Endothelial cell of umbilical vein (primary cell): Measurements from ENCODE around the gene TMEM89. TPM values are rescaled to one million over a fixed set of nuclear protein-coding genes. Genes with fewer than 3 reads are reported as not detected.

ENCODE experiments used
- BruUV-seq: library from RNA; stranded (reverse); fragments of 400-500 nt; replicated peaks from 2 replicates; lab custom pipeline; 2021; lab: Mats Ljungman, UMichigan
- CTCF ChIA-PET: fragments of 300-600, 350-600 bp; sonication (Branson Sonifier 250); formaldehyde crosslinking; loops from one replicate; lab custom pipeline; 2021; ENCODE audit warnings: antibody characterized with exemption, inconsistent platforms; lab: Charles Lee
- POLR2A ChIA-PET: fragments of 300-600, 350-600 bp; sonication (Branson Sonifier 250); formaldehyde crosslinking; loops from one replicate; lab custom pipeline; 2021; ENCODE audit warnings: antibody characterized with exemption, inconsistent platforms; lab: Charles Lee
- DNase-seq: peaks from one replicate; pipeline ENCODE4 v3.0.0-alpha.2; 2011; ENCODE audit warnings: low read depth, low spot score
- FAIRE-seq: peaks from 2 replicates; lab custom pipeline; 2011; peaks lifted over from hg19 to GRCh38; lab: Jason Lieb, UNC
- H2AFZ ChIP-seq: 2 replicates; pipeline ENCODE4 v1.6.0; 2012; ENCODE audit warnings: low read depth, low read length, control low read depth, inconsistent platforms
- H3K27ac ChIP-seq: 2 replicates; pipeline ENCODE4 v1.5.1; 2011; ENCODE audit warnings: low read depth, mild to moderate bottlenecking, control low read depth, low read length, moderate library complexity; ENCODE audit not compliant: insufficient read depth
- H3K27me3 ChIP-seq, 2 experiments: 2 replicates each; pipeline versions ENCODE4 v1.6.0 to v1.6.1; 2011; ENCODE audit warnings: low read length in 2 of 2, mixed read lengths in 1 of 2; ENCODE audit not compliant: control insufficient read depth in 2 of 2, insufficient read depth in 2 of 2
- H3K36me3 ChIP-seq, 2 experiments: 2 replicates in 1 of 2; 3 replicates in 1 of 2; pipeline ENCODE4 v1.5.1; 2011; ENCODE audit warnings: low read length in 2 of 2, mild to moderate bottlenecking in 1 of 2, moderate library complexity in 1 of 2; ENCODE audit not compliant: control insufficient read depth in 2 of 2, insufficient read depth in 2 of 2; ENCODE audit errors: extremely low read depth in 1 of 2
- H3K4me1 ChIP-seq: 3 replicates; pipeline ENCODE4 v1.5.1; 2011; ENCODE audit warnings: mild to moderate bottlenecking, low read length; ENCODE audit not compliant: control insufficient read depth, insufficient read depth; ENCODE audit errors: extremely low read depth
- H3K4me2 ChIP-seq: 2 replicates; pipeline ENCODE4 v1.6.1; 2011; ENCODE audit warnings: low read length, control low read depth, mixed read lengths; ENCODE audit not compliant: insufficient read depth
- H3K4me3 ChIP-seq, 3 experiments: fragments of 200-600 bp in 1 of 3; sonication (generic), shearing (Covaris generic) in 1 of 3; replicated peaks in 1 of 3; 2 replicates each; pipeline ENCODE4 v1.5.1; 2011 to 2016; ENCODE audit warnings: control low read depth in 3 of 3, low read length in 3 of 3, mild to moderate bottlenecking in 2 of 3, inconsistent platforms in 1 of 3, low read depth in 1 of 3, moderate library complexity in 1 of 3; ENCODE audit not compliant: insufficient read depth in 1 of 3
- H3K79me2 ChIP-seq: 2 replicates; pipeline ENCODE4 v1.6.0; 2012; ENCODE audit warnings: low read length, inconsistent platforms; ENCODE audit not compliant: control insufficient read depth, insufficient read depth
- H3K9ac ChIP-seq: replicated peaks from 2 replicates; pipeline ENCODE3; 2011; ENCODE audit warnings: low read length, control low read depth; ENCODE audit not compliant: insufficient read depth; ENCODE audit errors: extremely low read depth
- H3K9me1 ChIP-seq: replicated peaks from 3 replicates; pipeline ENCODE4 v1.6.0; 2011; ENCODE audit warnings: mild to moderate bottlenecking, low read length; ENCODE audit not compliant: control insufficient read depth, insufficient read depth; ENCODE audit errors: extremely low read depth
- H3K9me3 ChIP-seq: replicated peaks from 2 replicates; pipeline ENCODE4 v1.5.1; 2012; ENCODE audit warnings: low read length, inconsistent platforms; ENCODE audit not compliant: control insufficient read depth, insufficient read depth
- H4K20me1 ChIP-seq: replicated peaks from 2 replicates; pipeline ENCODE3; 2011; ENCODE audit warnings: mild to moderate bottlenecking, low read length; ENCODE audit not compliant: control insufficient read depth, insufficient read depth; ENCODE audit errors: extremely low read depth
- EZH2 ChIP-seq: IDR thresholded peaks from 2 replicates; pipeline ENCODE4 v1.6.1; 2012; ENCODE audit warnings: borderline replicate concordance, low read depth, mild to moderate bottlenecking, moderate library complexity, low read length, inconsistent platforms; ENCODE audit not compliant: severe bottlenecking
- FOS ChIP-seq: IDR thresholded peaks from 2 replicates; pipeline ENCODE4 v1.6.1; 2011; ENCODE audit warnings: mild to moderate bottlenecking, low read length, moderate library complexity, borderline replicate concordance; ENCODE audit not compliant: insufficient read depth
- GATA2 ChIP-seq: IDR thresholded peaks from 2 replicates; pipeline ENCODE4 v1.7.0; 2011; ENCODE audit warnings: low read depth, mild to moderate bottlenecking, moderate library complexity, mixed read lengths, low read length; ENCODE audit not compliant: insufficient read length, insufficient read depth
- JUN ChIP-seq: IDR thresholded peaks from 2 replicates; pipeline ENCODE4 v1.6.1; 2011; ENCODE audit warnings: borderline replicate concordance, low read depth; ENCODE audit not compliant: insufficient read length, insufficient read depth
- MAX ChIP-seq: IDR thresholded peaks from 2 replicates; pipeline ENCODE4 v1.6.1; 2011; ENCODE audit not compliant: insufficient read depth, insufficient read length
- MYC ChIP-seq: IDR thresholded peaks from one replicate; pipeline ENCODE4 v1.6.1; 2011; ENCODE audit warnings: mild to moderate bottlenecking, low read depth, low read length
- POLR2A ChIP-seq: IDR thresholded peaks from 2 replicates; pipeline ENCODE4 v1.6.1; 2012; ENCODE audit warnings: low read depth, mild to moderate bottlenecking, control low read depth, low read length
- POLR2AphosphoS5 ChIP-seq: IDR thresholded peaks from 2 replicates; pipeline ENCODE4 v1.6.1; 2012; ENCODE audit warnings: low read depth, mild to moderate bottlenecking, control low read depth, low read length, moderate library complexity; ENCODE audit not compliant: insufficient read depth
- dilution Hi-C: fragments of 300-500 bp; cut with MboI; formaldehyde crosslinking; loops from one replicate; pipeline ENCODE4 v1.15.0; 2019; ENCODE audit warnings: low sequenced_read_pairs; ENCODE audit not compliant: extremely low pct_ligation_motif_present
- intact Hi-C: fragments of 100-400 bp; cut with micrococcal nuclease; formaldehyde crosslinking; loops from one replicate; pipeline ENCODE4 v1.10.0; 2022
- polyA plus RNA-seq, 4 experiments: library from polyadenylated mRNA; depleted of rRNA in 3 of 4; stranded (reverse) in 3 of 4; unstranded in 1 of 4; fragments of >200 nt; gene quantifications; 2 replicates each; pipeline versions ENCODE4 v1.2.1 to v1.2.3, GENCODE V29; 2011 to 2012; ENCODE audit warnings: missing spikeins in 1 of 4
- total RNA-seq: library from RNA; stranded (reverse); gene quantifications from 2 replicates; pipeline ENCODE4 v1.2.3, GENCODE V29; 2021
- TF ChIP-seq, protein P1 (sequence below), 2 donors: IDR thresholded peaks; 1 replicate in 1 of 2; 2 replicates in 1 of 2; pipeline ENCODE4 v1.5.1; 2011; ENCODE audit warnings: low read length in 2 of 2, mild to moderate bottlenecking in 2 of 2, moderate library complexity in 2 of 2, control low read depth in 1 of 2, inconsistent platforms in 1 of 2, low read depth in 1 of 2; ENCODE audit not compliant: insufficient read depth in 1 of 2; ENCODE audit errors: extremely low read depth in 1 of 2

Gene TMEM89
- total and polyA plus RNA-seq, 2 donors (not counting 3 experiments of a cell fraction or from before 2014, with no cell fraction given), result not detected

DNA sequence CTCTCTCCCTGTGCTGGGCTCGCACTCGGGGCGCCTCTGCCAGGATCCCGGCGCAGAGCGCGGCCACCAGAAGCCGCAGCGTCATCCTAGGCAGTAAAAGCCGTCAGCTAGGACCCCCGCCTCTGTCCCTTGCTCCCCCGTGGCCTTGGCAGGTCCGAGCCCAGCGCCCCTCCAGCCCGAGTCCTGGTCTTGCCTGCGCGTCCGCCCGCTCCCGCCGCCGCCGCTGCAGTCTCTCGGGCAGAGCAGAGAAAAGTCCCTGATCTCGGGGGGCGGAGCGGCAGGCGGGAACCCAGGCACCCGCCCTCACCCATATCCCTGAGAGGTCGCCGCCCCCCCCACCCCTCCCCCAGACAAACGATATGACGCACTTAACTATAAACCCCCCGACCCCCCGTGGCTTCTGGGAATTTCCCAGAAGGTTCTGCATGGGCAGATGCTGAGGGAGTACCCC, 26.5 kb downstream of the TMEM89 start, which contains the start of gene COL7A1:
Gene COL7A1, minus strand, starts transcription at position 255 of the 451 bp plus-strand sequence. Its CDS starts 170 bp downstream, at position 85.
- Histone ChIP-seq H4K20me1 (no peaks in the 10 kb centered on the region), H3K4me1 (peaks cover 6% of the 10 kb centered on the region), H3K9ac (no peak within 1 kb of the TSS), H2AFZ (no peak within 1 kb of the TSS), H3K79me2 (no peaks in the 10 kb centered on the region), H3K9me3 (no peaks in the 10 kb centered on the region), H3K4me2 (no peak within 1 kb of the TSS), H3K27me3 (peaks cover 7 to 9% of the 10 kb centered on the region in 2 experiments), H3K36me3 (peaks cover 0 to 14% of the 10 kb centered on the region in 2 experiments), H3K9me1 (no peaks in the 10 kb centered on the region), H3K4me3 (no peak within 1 kb of the TSS), H3K27ac (no peak within 1 kb of the TSS)
- FAIRE-seq, result no peak
- dilution Hi-C loops, result no loop called here
- CTCF ChIA-PET, result no interaction called here
- no peak for TF ChIP-seq MYC
- TF ChIP-seq GATA2, result no peak
- no peak for TF ChIP-seq JUN
- no peak for TF ChIP-seq FOS
- TF ChIP-seq, protein P1, sequence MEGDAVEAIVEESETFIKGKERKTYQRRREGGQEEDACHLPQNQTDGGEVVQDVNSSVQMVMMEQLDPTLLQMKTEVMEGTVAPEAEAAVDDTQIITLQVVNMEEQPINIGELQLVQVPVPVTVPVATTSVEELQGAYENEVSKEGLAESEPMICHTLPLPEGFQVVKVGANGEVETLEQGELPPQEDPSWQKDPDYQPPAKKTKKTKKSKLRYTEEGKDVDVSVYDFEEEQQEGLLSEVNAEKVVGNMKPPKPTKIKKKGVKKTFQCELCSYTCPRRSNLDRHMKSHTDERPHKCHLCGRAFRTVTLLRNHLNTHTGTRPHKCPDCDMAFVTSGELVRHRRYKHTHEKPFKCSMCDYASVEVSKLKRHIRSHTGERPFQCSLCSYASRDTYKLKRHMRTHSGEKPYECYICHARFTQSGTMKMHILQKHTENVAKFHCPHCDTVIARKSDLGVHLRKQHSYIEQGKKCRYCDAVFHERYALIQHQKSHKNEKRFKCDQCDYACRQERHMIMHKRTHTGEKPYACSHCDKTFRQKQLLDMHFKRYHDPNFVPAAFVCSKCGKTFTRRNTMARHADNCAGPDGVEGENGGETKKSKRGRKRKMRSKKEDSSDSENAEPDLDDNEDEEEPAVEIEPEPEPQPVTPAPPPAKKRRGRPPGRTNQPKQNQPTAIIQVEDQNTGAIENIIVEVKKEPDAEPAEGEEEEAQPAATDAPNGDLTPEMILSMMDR (IDR thresholded peaks at IDR 0.05; ENCODE audit: extremely low read depth in 1 of 2, insufficient read depth in 1 of 2, low read depth in 1 of 2, low read length in 2 of 2), result no peak
- TF ChIP-seq POLR2A, result no peak
- no peak for TF ChIP-seq EZH2
- TF ChIP-seq MAX, result no peak
- no peak for TF ChIP-seq POLR2AphosphoS5
- no peak for DNase-seq
- no TSS peak for BruUV-seq
- POLR2A ChIA-PET, result no interaction called here
- intact Hi-C loops, result no loop called here
